Ishikawa (cell line): Measurements from ENCODE around the gene SCN8A.

Source experiments
- CEBPB ChIP-seq: IDR thresholded peaks from 2 replicates; pipeline ENCODE4 v1.6.1; 2012
- CREB1 ChIP-seq: IDR thresholded peaks from 2 replicates; pipeline ENCODE4 v1.6.1; 2012; ENCODE audit warnings: low read depth
- EP300 ChIP-seq: IDR thresholded peaks from 2 replicates; pipeline ENCODE4 v1.6.1; 2012; ENCODE audit warnings: borderline replicate concordance
- FOXM1 ChIP-seq: IDR thresholded peaks from 2 replicates; pipeline ENCODE4 v1.6.1; 2012; ENCODE audit warnings: low read depth, borderline replicate concordance
- MAX ChIP-seq: IDR thresholded peaks from 2 replicates; pipeline ENCODE4 v1.6.1; 2012
- NFIC ChIP-seq: IDR thresholded peaks from 2 replicates; pipeline ENCODE4 v1.6.1; 2012
- RAD21 ChIP-seq: IDR thresholded peaks from 2 replicates; pipeline ENCODE4 v1.6.1; 2012; ENCODE audit warnings: low read depth
- REST ChIP-seq: IDR thresholded peaks from 2 replicates; pipeline ENCODE4 v1.6.1; 2012; ENCODE audit warnings: low read depth, mild to moderate bottlenecking
- TAF1 ChIP-seq: IDR thresholded peaks from 2 replicates; pipeline ENCODE4 v1.6.1; 2012; ENCODE audit warnings: low read depth, mild to moderate bottlenecking
- TCF12 ChIP-seq: IDR thresholded peaks from 2 replicates; pipeline ENCODE4 v1.6.1; 2012; ENCODE audit warnings: low read depth
- TEAD4 ChIP-seq: IDR thresholded peaks from 2 replicates; pipeline ENCODE4 v1.6.1; 2012
- USF1 ChIP-seq: IDR thresholded peaks from 2 replicates; pipeline ENCODE4 v1.6.1; 2012
- YY1 ChIP-seq: IDR thresholded peaks from 2 replicates; pipeline ENCODE4 v1.6.1; 2012; ENCODE audit warnings: low read depth
- ZBTB7A ChIP-seq: IDR thresholded peaks from 2 replicates; pipeline ENCODE4 v1.6.1; 2012; ENCODE audit warnings: low read depth

- TF ChIP-seq YY1, result no peak
- no peak for TF ChIP-seq CEBPB
- no peak for TF ChIP-seq REST
- TF ChIP-seq NFIC, result no peak
- no peak for TF ChIP-seq MAX
- no peak for TF ChIP-seq USF1
- TF ChIP-seq ZBTB7A, result no peak
- TF ChIP-seq CREB1, result no peak
- TF ChIP-seq TEAD4, result no peak
- TF ChIP-seq RAD21, result no peak
- TF ChIP-seq EP300, result no peak
- no peak for TF ChIP-seq FOXM1
- TF ChIP-seq TAF1, result no peak
- TF ChIP-seq TCF12, result no peak
Measured at GRCh38 chr12:51748235-51748634, 157.2 kb downstream of the SCN8A start.
